ENCODE measurements around the gene ATP5F1D. TPM values are rescaled to one million over a fixed set of nuclear protein-coding genes. Genes with fewer than 3 reads are reported as not detected.

ATP5F1D gene
- total and polyA plus RNA-seq, 2 of the 13 experiments (the other 11 are each of a cell fraction or from before 2014, with no cell fraction given): 39.4 to 78.7 TPM

DNA sequence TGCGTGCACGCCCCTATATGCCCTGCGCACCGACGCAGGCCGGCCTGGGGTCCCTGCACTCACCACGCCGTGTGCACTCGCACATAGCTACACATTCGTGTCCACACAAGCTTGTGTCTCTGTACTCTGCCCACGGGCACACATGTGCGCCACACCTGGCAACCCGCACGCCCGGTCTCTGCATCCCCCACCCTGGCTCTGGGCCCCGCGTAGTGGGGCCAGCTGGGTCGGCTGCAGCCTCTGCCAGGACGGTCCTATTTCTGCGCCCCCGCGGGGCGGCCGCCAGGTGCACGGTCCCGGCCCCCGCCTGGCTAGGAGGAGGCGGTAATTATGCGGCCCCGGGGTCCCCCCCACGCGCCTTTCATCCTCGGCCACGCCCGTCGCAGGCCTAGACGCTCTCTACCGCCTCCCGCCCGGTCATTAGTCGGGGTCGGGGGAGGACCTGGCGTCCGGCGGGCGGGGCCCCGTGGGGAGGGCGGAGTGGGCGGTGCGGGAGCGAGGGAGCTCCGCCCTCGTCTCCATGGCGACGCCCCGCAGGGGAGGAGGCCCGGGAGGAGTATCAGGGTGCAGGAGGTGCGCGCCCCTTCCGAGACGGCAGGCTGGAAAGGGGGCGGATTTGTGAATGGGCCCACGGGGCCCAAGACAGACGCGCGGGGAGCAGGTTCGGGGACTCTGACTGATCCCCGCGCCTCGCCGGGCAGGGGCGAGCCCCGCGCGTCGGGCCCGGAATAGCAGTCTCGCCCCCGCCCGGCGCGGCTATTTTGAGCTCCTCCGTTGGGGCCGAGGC lies 24.8 kb downstream of the ATP5F1D start (continued):
- TF ChIP-seq ZSCAN22 (CRISPR knock-in tag; IDR thresholded peaks at IDR 0.05): no peak
- peak; percentile 72 for TF ChIP-seq ESRRA (CRISPR knock-in tag; IDR thresholded peaks at IDR 0.05; ENCODE audit: low read depth)
- TF ChIP-seq, protein P1, sequence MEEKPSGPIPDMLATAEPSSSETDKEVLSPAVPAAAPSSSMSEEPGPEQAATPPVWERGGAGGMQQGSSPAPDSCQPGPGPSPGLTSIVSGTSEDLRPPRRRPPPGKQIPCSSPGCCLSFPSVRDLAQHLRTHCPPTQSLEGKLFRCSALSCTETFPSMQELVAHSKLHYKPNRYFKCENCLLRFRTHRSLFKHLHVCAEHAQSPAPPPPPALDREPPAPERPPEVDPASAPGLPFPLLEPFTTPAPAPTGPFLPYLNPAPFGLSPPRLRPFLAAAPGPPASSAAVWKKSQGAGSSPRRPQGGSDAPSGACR (CRISPR knock-in tag; IDR thresholded peaks at IDR 0.05): no peak
- TF ChIP-seq SETDB1 (CRISPR knock-in tag; IDR thresholded peaks at IDR 0.05; ENCODE audit: borderline replicate concordance): no peak
- TF ChIP-seq BORCS8-MEF2B (CRISPR knock-in tag; IDR thresholded peaks at IDR 0.05): 0 out of 2 replicates have a peak, but pooled peaks have one; percentile 21
- 0 out of 2 replicates have a peak, but pooled peaks have one; percentile 52 for TF ChIP-seq ZBTB8A (CRISPR knock-in tag; IDR thresholded peaks at IDR 0.05; ENCODE audit: borderline replicate concordance, low read depth)
- TF ChIP-seq, protein P2, sequence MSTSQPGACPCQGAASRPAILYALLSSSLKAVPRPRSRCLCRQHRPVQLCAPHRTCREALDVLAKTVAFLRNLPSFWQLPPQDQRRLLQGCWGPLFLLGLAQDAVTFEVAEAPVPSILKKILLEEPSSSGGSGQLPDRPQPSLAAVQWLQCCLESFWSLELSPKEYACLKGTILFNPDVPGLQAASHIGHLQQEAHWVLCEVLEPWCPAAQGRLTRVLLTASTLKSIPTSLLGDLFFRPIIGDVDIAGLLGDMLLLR (CRISPR knock-in tag; IDR thresholded peaks at IDR 0.05): no peak; the same call in 1 of the 2 replicates
- TF ChIP-seq FOXA1 (IDR thresholded peaks at IDR 0.05): no peak
- TF ChIP-seq FOXA1 (CRISPR knock-in tag; IDR thresholded peaks at IDR 0.05): 0 out of 2 replicates have a peak, but pooled peaks have one; percentile 2
- peak; percentile 84; the same call in 1 of the 2 replicates for TF ChIP-seq HNRNPL (IDR thresholded peaks at IDR 0.05; ENCODE audit: low read depth, low read length)
- no peak for TF ChIP-seq JDP2 (CRISPR knock-in tag; IDR thresholded peaks at IDR 0.05; ENCODE audit: borderline replicate concordance)
- TF ChIP-seq ARID2 (CRISPR knock-in tag; IDR thresholded peaks at IDR 0.05; ENCODE audit: borderline replicate concordance): no peak
- no peak for TF ChIP-seq ZNF260 (CRISPR knock-in tag; IDR thresholded peaks at IDR 0.05; ENCODE audit: borderline replicate concordance, low read depth)
- TF ChIP-seq ZNF737 (CRISPR knock-in tag; IDR thresholded peaks at IDR 0.05; ENCODE audit: borderline replicate concordance): no peak
- TF ChIP-seq, protein P3, sequence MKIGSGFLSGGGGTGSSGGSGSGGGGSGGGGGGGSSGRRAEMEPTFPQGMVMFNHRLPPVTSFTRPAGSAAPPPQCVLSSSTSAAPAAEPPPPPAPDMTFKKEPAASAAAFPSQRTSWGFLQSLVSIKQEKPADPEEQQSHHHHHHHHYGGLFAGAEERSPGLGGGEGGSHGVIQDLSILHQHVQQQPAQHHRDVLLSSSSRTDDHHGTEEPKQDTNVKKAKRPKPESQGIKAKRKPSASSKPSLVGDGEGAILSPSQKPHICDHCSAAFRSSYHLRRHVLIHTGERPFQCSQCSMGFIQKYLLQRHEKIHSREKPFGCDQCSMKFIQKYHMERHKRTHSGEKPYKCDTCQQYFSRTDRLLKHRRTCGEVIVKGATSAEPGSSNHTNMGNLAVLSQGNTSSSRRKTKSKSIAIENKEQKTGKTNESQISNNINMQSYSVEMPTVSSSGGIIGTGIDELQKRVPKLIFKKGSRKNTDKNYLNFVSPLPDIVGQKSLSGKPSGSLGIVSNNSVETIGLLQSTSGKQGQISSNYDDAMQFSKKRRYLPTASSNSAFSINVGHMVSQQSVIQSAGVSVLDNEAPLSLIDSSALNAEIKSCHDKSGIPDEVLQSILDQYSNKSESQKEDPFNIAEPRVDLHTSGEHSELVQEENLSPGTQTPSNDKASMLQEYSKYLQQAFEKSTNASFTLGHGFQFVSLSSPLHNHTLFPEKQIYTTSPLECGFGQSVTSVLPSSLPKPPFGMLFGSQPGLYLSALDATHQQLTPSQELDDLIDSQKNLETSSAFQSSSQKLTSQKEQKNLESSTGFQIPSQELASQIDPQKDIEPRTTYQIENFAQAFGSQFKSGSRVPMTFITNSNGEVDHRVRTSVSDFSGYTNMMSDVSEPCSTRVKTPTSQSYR (CRISPR knock-in tag; IDR thresholded peaks at IDR 0.05; ENCODE audit: borderline replicate concordance): peak; percentile 41; the same call in 1 of the 2 replicates
- TF ChIP-seq GFI1 (CRISPR knock-in tag; IDR thresholded peaks at IDR 0.05; ENCODE audit: borderline replicate concordance): no peak
- peak; percentile 88; the same call in 1 of the 2 replicates for TF ChIP-seq KDM3A (CRISPR knock-in tag; IDR thresholded peaks at IDR 0.05; ENCODE audit: low read depth)
- 0 out of 2 replicates have a peak, but pooled peaks have one; percentile 51 for TF ChIP-seq ZNF34 (CRISPR knock-in tag; IDR thresholded peaks at IDR 0.05; ENCODE audit: borderline replicate concordance)
- no peak for TF ChIP-seq MTA3 (CRISPR knock-in tag; IDR thresholded peaks at IDR 0.05)
- peak; percentile 23; the same call in 1 of the 2 replicates for TF ChIP-seq MED1 (CRISPR knock-in tag; IDR thresholded peaks at IDR 0.05)
- 0 out of 2 replicates have a peak, but pooled peaks have one; percentile 75 for TF ChIP-seq ZNF660 (CRISPR knock-in tag; IDR thresholded peaks at IDR 0.05; ENCODE audit: borderline replicate concordance, low read depth)
- TF ChIP-seq RELA (CRISPR knock-in tag; IDR thresholded peaks at IDR 0.05): no peak
- TF ChIP-seq, protein P4, sequence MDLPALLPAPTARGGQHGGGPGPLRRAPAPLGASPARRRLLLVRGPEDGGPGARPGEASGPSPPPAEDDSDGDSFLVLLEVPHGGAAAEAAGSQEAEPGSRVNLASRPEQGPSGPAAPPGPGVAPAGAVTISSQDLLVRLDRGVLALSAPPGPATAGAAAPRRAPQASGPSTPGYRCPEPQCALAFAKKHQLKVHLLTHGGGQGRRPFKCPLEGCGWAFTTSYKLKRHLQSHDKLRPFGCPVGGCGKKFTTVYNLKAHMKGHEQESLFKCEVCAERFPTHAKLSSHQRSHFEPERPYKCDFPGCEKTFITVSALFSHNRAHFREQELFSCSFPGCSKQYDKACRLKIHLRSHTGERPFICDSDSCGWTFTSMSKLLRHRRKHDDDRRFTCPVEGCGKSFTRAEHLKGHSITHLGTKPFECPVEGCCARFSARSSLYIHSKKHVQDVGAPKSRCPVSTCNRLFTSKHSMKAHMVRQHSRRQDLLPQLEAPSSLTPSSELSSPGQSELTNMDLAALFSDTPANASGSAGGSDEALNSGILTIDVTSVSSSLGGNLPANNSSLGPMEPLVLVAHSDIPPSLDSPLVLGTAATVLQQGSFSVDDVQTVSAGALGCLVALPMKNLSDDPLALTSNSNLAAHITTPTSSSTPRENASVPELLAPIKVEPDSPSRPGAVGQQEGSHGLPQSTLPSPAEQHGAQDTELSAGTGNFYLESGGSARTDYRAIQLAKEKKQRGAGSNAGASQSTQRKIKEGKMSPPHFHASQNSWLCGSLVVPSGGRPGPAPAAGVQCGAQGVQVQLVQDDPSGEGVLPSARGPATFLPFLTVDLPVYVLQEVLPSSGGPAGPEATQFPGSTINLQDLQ (CRISPR knock-in tag; IDR thresholded peaks at IDR 0.05): no peak

Data from HepG2 (cell line).